ENCODE measurements around the gene DHX38. TPM values are rescaled to one million over a fixed set of nuclear protein-coding genes. Genes with fewer than 3 reads are reported as not detected.

The DHX38 gene
- total RNA-seq, 1 experiment from 2014 or later: 71.0 TPM

GRCh38 chr16:72122308-72122707 is 28.7 kb downstream of the DHX38 start:
- Histone ChIP-seq H3K36me3 (ENCODE audit: control insufficient read depth in 1 of 2, insufficient read depth in 2 of 2, low read length in 2 of 2) (no peaks in the 10 kb centered on the region), H3K9me3 (ENCODE audit: control insufficient read depth in 1 of 2, insufficient read depth in 1 of 2, low read depth in 1 of 2, low read length in 2 of 2) (no peaks in the 10 kb centered on the region), H4K20me1 (ENCODE audit: insufficient read depth) (no peaks in the 10 kb centered on the region), H3K79me2 (ENCODE audit: insufficient read depth, low read length) (no peaks in the 10 kb centered on the region), H3K9ac (ENCODE audit: low read length) (no peak overlapping the region), H3K27me3 (ENCODE audit: insufficient read depth, low read length) (no peaks in the 10 kb centered on the region), H3K4me2 (ENCODE audit: low read length) (no peak overlapping the region), H3K4me1 (ENCODE audit: control insufficient read depth in 1 of 2, insufficient read depth in 2 of 2, low read length in 2 of 2) (no peaks in the 10 kb centered on the region), H3K9me2 (ENCODE audit: insufficient read depth) (no peaks in the 10 kb centered on the region), H2AFZ (ENCODE audit: low read depth, low read length, poor library complexity, severe bottlenecking) (no peak overlapping the region), H3K4me3 (replicated peaks in 1 of 2; ENCODE audit: low read depth in 1 of 2, low read length in 2 of 2) (no peak overlapping the region), H3K27ac (ENCODE audit: low read depth, low read length) (no peak overlapping the region)
- CTCF ChIA-PET: no interaction called here
- no peak for DNase-seq (ENCODE audit: low read depth, low spot score)
- intact Hi-C loops (cut with micrococcal nuclease): loop anchor here (2.0 kb wide), 1 partner anchor 350 kb away; no protein-coding TSS in a partner anchor
- ATAC-seq: no peak
- RAD21 ChIA-PET (ENCODE audit: low non-redundant PET in 1 of 2, low total read pairs in 2 of 2, uncharacterized antibody in 2 of 2, unreplicated experiment in 2 of 2): no interaction called here
- TF ChIP-seq EGR1 (IDR thresholded peaks at IDR 0.05; ENCODE audit: low read depth): no peak
- TF ChIP-seq SP1 (IDR thresholded peaks at IDR 0.05; ENCODE audit: low read depth): no peak
- TF ChIP-seq POLR2AphosphoS5 (IDR thresholded peaks at IDR 0.05; ENCODE audit: low read depth, low read length): no peak
- no peak for TF ChIP-seq JUND (IDR thresholded peaks at IDR 0.05)
- TF ChIP-seq CBX3 (IDR thresholded peaks at IDR 0.05; ENCODE audit: low read depth): no peak
- no peak for TF ChIP-seq ZNF274 (IDR thresholded peaks at IDR 0.05; ENCODE audit: low read depth, low read length)
- no peak for TF ChIP-seq POLR2A (IDR thresholded peaks at IDR 0.05; ENCODE audit: borderline replicate concordance, extremely low read depth, insufficient read depth, insufficient read length)
- TF ChIP-seq EZH2 (IDR thresholded peaks at IDR 0.05): no peak
- no peak for TF ChIP-seq YY1 (IDR thresholded peaks at IDR 0.05; ENCODE audit: extremely low read depth, insufficient replicate concordance, low read depth, low read length)
- no peak for TF ChIP-seq REST (IDR thresholded peaks at IDR 0.05; ENCODE audit: low read depth)
- TF ChIP-seq, protein P1, sequence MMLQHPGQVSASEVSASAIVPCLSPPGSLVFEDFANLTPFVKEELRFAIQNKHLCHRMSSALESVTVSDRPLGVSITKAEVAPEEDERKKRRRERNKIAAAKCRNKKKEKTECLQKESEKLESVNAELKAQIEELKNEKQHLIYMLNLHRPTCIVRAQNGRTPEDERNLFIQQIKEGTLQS (IDR thresholded peaks at IDR 0.05): no peak
- POLR2A ChIA-PET: no interaction called here
- no TSS peak for BruUV-seq (replicated peaks)

All from HCT116 (cell line).